ENCODE measurements around the gene TRIM7.
"Not testable (repeated sequence)": the region's sequence is repeated elsewhere in the genome, so short reads cannot be mapped to it uniquely, and the experiment has no call there.

Gene TRIM7

DNA sequence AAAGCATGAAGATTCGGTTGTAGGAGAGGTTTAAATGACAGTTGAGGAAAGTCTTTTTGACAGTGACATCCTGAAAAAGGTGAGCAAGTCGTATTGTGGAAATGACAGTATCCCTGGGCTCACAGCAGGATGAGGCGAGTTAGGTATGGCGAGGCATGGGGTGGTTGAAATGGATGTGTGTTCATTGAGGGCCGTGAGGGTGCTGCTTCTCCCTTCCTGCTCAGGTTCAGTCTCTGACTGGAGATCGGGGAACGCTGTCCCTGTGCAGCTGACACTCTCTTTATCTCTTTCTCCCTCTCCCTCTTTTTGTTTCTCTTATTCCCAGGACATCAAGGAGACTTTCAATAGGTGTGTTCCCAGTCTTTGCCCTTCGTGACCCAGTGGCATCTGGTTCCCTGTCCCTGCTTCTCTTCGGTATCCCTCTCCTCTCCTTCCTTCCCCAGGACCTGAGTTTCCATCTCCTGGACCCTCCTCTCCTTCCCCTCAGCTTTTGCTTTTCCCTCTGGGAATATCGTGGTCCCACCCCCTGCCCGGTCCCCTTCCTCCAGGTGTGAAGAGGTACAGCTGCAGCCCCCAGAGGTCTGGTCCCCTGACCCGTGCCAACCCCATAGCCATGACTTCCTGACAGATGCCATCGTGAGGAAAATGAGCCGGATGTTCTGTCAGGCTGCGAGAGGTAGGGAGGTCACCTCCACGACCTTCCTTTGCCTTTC, 28.2 kb upstream of the TRIM7 start:
- no peak for DNase-seq (ENCODE audit: low read depth, low spot score)

DNA sequence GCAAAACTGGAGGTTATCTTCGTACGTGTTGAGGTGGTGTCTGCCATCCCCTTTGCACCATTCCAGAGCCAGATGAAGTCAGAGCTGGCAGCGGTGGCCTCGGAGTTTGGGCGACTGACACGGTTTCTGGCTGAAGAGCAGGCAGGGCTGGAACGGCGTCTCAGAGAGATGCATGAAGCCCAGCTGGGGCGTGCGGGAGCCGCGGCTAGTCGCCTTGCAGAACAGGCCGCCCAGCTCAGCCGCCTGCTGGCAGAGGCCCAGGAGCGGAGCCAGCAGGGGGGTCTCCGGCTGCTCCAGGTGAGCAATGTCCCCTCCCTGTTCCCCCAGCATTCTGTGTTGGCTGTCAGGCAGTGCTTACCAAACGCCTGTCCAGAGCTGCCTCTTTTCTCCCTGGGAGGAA, 27.6 kb upstream of the TRIM7 start:
- DNase-seq (ENCODE audit: low read depth, low spot score): no peak

DNA sequence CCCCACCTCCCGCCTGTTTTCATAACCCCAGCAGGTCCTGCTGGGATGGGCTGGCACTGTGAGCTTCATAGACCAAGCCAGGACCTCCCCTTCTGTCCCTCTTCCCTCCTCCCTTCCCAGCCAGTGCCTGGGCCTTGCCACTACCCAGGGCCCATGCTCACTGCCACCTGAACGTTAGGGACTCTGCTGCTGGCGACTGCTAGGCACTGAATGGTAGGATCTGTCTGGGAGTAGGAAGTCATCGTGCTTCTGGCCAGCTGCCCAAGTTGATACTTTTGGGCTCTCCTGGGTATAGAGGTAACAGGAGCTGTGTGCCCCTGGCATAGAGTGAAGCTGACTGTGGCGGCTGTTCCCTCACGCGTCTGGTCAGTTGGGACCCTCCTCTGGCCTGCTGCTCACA, 26.4 kb upstream of the TRIM7 start:
- DNase-seq (ENCODE audit: low read depth, low spot score): no peak

DNA sequence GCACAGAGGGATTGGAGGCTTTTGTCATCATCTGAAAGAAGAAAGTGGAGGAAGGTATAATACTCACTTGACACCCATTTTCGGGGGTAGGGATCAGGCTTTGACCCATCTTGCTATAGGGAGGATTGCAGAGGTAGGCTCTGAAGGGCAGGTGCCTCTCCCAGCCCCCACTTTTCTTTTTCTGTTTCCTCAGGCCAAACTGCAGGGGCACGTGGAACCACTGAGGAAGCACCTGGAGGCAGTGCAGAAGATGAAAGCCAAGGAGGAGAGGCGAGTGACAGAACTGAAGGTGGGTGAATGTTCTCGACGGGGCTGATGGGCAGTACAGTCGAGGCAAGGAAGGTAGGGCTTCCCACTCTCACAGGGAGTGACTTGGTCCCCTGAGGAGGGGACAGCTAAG, 25.6 kb upstream of the TRIM7 start:
- DNase-seq (ENCODE audit: low read depth, low spot score): no peak

DNA sequence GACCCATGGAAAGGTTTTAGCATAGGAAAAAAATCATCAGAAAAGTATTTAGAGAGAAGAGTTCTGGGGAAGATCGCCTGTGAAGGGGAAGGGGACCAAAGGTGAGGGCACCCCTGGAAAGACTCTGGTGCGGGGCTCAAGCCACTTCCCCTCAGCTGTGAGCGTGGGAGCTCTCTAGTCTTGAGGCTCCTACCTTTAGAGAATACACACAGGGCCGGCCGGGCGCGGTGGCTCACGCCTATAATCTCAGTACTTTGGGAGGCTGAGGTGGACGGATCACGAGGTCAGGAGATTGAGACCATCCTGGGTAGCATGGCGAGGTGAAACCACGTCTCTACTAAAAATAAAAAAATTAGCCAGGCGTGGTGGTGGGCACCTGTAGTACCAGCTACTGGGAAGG, 25.0 kb upstream of the TRIM7 start:
- DNase-seq (ENCODE audit: low read depth, low spot score): no peak

DNA sequence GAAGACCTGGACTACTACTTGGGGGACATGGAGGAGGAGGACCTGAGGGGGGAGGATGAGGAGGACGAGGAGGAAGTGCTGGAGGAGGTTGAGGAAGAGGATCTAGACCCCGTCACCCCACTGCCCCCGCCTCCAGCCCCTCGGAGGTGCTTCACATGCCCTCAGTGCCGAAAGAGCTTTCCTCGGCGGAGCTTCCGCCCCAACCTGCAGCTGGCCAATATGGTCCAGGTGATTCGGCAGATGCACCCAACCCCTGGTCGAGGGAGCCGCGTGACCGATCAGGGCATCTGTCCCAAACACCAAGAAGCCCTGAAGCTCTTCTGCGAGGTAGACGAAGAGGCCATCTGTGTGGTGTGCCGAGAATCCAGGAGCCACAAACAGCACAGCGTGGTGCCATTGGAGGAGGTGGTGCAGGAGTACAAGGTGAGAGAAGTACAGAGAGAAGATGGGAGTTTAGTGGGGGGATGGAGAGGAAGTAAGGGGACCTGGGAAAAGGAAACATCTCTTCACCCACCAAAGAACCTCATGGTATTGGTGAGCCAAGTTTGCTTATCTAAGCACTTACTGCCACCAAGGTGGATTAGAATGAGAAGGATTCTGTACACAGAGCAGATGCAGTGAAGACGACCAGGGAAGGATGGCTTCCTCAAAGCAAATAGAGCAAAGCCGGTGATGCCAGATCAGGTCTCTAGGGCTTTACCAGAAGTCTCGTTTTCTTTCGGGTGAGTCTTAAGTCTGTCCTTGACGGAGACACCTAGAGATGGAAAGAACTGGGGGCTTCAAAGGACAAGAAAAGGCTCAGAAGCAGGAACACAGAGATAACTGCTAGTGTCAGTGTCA, 19.6 kb upstream of the TRIM7 start:
- no peak for DNase-seq (ENCODE audit: low read depth, low spot score)

DNA sequence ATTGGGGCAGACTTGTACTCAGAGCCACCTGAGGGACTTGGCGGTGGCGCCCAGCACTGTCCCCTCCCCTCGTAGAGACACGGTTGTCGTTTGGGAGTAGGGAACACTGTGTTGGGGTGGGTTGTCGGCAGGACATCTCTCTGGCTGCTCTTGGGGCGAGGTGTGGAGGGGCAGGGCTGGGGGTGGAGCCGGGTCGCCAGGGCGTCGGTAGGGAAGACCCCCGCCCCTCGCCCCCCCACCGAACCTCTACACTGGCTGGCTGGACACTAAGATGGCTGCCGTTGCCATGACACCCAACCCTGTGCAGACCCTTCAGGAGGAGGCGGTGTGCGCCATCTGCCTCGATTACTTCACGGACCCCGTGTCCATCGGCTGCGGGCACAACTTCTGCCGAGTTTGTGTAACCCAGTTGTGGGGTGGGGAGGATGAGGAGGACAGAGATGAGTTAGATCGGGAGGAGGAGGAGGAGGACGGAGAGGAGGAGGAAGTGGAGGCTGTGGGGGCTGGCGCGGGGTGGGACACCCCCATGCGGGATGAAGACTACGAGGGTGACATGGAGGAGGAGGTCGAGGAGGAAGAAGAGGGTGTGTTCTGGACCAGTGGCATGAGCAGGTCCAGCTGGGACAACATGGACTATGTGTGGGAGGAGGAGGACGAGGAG, 18.9 kb upstream of the TRIM7 start:
- DNase-seq (ENCODE audit: low read depth, low spot score): no peak

DNA sequence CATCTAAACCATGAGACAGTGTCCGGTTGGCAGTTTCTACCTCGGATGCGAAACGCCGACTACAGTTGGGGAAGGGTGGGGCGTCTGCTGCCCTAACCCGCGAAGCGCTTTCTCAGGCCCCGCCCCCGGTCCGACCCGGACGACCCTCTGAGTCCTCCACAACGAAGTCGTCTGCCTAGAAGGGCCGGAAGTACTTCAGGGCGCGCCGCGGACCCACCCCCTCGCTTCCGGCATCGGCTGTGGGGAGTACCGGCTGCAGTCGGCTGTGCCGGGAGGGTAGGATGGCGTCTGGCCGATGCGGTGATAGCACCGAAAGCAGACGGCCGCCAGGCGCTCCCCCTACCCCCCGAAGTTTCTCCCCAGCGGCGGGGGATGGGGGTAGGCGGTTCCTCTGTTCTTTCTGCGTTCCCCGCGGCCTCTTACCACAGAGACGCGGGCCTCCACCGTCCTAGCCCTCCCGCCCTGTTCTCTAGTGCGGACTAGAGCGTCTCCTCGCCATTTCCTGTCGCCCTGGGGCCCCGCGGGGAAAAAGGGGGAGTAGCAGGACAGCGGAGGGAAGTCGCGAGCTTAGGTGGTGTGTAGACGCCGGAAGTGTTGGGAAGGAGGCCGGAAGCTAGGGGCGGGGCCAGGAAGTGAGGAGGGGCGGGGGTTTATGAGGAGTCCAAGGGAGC, 18.2 kb upstream of the TRIM7 start, which contains the start of gene TRIM41:
Gene TRIM41 (plus strand): TSS at position 224 of the 671 bp plus-strand sequence. CDS start 719 bp downstream, outside the sequence.
- DNase-seq (ENCODE audit: low read depth, low spot score): peak; percentile 93

DNA sequence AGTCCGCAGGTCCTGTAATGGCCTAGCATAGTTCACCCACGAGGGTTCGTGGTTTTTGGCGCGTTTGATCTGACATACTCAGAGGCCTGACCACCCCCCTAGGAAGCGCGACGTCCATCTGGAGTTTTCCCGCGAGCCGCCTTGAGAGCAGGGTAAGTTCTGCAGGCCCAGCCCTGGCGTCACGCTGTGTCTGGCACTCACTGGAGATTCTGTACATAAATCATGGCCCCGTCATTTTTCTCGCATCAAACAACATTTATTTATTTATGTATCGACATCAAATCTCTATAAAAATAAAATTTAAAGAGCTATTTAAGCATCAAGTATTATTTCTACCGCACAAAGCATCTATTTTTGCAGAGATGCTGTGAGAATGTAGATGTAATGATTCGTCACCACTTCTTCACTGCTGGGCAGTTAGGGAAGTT, 17.6 kb upstream of the TRIM7 start:
- no peak for DNase-seq (ENCODE audit: low read depth, low spot score)

DNA sequence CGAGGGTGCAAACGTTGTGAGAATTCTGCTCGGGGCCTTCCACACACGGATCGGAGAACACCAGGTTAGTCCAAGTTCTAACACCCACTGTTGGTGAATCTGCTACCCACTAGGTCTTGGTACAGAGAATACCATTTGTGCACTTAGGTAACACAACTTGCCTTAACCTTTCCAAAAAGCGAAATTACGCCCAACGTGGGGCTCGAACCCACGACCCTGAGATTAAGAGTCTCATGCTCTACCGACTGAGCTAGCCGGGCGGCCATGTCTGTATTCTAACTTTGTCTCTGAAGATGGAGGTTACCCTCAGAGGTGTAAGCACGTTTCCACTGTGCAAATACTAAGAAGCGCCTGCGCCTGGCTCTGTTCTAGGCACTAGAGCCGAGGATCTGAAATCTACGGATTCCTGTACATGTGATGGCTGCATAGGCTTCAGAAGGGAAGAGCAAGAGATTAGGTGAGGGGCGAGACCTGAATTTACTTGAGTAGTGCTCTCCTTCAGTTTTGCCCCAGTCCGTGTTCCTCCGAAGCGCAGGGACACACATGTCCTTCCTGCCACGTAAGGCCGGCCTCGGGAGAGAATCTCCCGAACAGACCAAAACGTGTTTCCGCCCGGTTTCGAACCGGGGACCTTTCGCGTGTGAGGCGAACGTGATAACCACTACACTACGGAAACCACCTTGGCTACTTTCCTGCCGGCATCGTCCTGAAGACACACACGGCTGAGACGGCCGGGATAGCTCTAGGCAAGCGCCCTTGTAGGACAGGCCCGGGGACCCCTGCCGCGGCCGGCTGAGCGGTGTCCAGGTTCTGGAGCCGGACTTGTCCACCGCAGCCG, 17.0 kb upstream of the TRIM7 start:
- peak; percentile 80 for DNase-seq (ENCODE audit: low read depth, low spot score)

DNA sequence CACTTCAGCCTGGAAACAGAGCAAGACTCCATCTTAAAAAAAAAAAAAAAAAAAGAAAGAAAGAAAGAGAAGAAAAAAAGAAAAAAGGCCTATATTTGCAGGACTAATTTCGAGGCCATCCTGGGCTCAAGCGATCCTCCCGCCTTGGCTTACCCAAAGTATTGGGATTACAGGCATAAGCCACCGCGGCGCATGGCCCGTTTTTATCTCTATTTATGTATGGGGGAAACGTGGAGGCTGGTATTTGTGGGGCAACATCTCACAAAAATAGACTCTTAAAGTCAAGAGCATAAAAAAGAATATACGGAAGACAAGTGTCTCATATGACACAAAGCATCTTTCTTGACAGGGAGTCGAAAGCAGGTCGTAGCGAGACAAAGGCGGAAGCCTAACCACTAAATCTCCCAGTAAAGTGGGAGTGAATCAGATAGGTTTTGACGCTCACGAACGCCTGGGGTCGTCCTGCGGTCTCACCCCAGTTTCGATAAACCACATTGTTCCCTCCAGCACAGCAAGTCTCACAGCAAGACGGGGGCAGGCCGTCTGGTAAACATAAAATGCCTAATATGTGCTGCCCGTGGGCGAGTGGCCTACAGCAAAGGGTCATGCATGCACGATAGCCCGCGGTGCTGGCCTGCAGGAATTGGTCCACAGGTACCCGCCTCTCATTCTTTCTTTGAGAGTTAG, 16.3 kb upstream of the TRIM7 start:
- DNase-seq (ENCODE audit: low read depth, low spot score): no peak

DNA sequence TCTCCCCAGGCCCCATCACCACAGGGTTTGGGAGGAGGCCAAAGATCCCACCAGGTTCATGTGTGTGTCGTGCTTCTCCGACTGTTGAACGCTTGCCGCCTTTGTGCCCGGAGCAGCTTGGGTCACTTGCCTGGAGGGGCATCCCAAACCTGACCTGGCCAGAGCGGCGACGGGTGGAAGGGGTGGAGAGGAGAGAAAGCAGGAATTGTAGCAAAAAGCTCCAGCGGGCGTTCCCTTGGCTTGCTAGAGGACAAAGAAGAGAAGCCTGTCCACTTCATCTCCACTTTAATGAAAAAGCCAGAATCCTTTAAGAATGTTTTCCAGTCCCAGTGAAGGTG, 15.2 kb upstream of the TRIM7 start:
- DNase-seq (ENCODE audit: low read depth, low spot score): no peak

DNA sequence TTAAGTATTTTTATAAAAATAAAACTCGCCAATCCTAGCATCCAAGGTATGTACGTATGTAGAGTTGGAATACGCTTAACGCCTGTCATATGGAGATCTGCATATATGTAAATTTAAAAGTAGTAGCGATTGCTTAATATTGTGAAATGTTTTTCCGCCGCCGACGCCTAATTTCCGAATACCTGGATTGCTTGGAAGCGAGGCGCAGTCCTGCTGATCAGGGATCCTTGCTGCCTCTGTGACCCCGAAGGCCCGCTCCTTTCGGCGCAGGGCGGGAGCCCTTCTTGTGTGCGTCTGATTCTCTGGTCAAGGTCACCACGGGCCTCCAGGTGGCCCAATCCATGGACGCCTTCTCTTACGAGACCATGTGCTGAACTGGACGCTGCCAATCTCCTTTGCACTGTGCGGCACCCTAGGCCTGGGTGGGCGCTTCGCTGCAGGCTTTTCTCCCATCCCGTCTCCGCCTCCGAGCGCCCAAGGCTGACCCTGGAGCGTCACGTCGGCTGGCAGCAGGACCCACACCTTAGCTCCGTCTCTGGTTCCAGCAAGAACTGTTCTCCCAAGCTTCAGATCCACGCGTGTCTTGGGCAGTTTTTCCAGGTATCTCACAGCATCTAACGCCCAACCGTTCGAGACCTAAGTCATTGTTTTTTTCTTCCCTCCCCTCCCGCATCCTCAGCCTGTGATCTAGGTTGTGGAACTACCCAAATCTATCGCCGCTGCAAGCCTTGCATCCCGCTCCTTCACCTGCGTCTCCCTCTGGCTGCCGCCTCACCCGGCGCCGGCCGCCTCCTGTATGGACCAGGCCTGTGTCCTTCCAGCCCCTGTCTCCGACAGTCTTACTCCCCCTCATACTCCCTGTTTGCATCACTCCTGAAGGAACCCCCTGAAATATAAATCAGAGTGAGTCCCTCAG, 14.5 kb upstream of the TRIM7 start:
- DNase-seq (ENCODE audit: low read depth, low spot score): no peak

DNA sequence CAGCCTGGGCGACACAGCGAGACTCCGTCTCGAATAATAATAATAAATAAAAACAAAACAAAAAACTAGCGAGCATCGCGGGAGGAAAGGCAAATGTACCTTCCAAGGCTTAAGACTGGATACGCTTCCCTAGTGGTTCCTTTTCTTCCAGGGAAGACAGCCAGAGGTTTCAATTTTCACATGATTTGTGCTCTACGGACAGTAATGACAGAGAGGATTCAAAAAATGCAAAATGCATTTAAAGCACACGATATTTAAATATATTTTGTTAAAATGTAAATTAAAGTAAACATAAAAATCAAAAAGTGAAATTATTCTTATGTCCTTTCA, 13.8 kb upstream of the TRIM7 start:
- no peak for DNase-seq (ENCODE audit: low read depth, low spot score)

DNA sequence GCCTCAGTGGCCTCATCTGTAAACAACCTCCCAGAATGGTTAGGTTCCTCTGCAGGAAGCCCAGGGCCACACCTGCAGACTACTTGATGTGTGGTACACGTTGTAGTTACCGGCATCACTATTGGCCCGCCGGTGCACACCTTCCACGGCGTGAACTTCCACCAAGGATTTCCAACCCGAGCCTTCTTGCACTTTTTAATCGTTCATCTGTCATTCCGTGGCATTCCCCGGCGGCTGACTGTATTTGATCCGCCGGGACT, 12.7 kb upstream of the TRIM7 start:
- DNase-seq (ENCODE audit: low read depth, low spot score): no peak

DNA sequence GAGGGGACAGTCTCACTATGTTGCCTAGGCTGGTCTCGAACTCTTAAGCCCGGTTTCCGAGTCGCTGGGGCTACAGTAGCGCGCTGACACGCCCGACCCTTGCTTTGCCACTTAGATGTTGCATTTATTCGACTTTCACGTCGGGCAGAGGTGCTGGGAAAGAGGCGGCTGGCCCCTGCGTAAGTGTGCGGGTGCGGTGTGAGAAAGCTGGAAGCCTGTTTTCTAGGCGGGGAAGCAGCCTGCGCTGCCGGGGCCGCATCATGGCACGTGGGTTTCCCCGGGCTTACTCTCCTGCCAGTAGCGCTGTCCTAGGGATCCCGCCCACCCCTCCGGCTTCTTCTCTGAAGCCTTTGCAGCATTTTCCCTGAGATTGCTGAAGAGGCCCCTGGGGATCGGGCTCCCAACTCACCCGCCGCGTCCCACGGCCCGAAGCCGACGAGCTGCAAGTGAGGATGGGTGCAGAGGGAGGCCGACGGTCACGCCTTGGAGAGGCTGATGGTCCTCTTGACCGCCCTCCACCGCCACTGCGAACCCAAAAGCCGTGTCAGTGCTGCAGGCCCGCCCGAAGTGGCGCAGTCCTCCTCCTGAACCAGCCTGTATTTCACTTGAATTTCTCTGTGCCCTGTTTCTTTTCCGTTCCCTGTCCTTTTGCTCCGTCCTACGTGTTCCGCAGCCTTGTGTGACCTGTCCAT, 12.3 kb upstream of the TRIM7 start:
- no peak for DNase-seq (ENCODE audit: low read depth, low spot score)

DNA sequence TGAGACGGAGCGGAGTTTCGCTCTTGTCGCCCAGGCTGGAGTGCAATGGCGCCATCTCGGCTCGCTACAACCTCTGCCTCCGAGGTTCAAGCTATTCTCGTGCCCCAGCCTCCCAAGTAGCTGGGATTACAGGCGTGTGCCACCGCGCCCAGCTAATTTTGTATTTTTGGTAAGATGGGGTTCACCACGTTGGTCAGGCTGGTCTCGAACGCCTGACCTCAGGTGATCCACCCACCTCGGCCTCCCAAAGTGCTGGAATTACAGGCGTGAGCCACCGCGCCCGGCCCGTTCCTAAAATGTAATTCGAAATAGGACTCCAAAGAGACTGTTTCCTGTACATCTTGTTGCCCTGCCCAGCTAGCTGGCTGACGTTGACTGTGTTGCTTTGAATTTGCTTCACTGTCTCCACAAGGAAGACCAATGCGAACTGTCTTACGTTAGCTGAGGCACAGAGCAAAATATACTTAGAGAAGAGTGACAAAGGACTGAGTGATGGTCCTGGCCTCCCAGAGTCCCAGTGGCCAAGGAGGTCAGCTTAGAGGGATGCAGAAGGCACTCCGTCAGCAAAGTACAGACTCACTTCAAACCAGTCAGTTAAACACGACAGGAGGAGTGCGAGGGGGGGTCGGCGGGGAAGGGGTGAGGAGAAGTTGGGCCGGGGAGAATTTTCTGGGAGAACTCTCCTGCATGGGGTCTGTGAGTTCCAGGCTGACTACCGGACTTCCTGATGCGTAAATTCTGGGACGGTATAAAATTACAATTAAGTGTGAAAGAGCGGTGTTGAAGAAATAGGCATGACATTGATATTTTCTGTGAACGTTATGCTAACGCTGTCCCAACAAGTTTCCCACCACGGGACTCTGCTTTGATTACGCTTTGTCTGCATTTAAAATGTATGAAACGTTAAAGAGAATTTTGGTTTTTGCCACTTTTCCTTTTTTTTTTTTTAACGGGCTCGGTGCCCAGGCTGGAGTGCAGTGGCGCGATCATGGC, 11.3 kb upstream of the TRIM7 start:
- DNase-seq (ENCODE audit: low read depth, low spot score): no peak

DNA sequence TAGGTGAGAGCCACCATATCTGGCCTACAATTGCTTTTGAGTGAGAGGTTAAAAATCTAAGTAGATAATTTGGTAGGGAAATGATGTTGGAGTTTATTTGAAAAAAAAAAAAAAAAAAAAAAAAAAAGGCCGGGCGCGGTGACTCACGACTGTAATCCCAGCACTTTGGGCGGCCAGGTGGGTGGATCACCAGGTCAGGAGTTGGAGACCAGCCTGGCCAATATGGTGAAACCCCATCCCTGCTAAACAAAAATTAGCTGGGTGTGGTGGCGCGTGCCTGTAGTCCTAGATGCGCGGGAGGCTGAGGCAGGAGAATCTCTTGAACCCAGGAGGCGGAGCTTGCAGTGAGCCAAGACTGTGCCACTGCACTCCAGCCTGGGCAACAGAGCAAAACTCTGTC, 9.3 kb upstream of the TRIM7 start:
- not testable (repeated sequence) for DNase-seq (ENCODE audit: low read depth, low spot score)

Data from smooth muscle cell of the brain vasculature (primary cell).